Activated T-cell treated with anti-CD3 and anti-CD28 coated beads for 24 hours (primary cell): Measurements from ENCODE around the gene KCNMA1.

Source experiments
- DNase-seq: peaks from one replicate; pipeline ENCODE4 v3.0.0-alpha.2; 2020; ENCODE audit warnings: low read depth

The KCNMA1 gene

DNA sequence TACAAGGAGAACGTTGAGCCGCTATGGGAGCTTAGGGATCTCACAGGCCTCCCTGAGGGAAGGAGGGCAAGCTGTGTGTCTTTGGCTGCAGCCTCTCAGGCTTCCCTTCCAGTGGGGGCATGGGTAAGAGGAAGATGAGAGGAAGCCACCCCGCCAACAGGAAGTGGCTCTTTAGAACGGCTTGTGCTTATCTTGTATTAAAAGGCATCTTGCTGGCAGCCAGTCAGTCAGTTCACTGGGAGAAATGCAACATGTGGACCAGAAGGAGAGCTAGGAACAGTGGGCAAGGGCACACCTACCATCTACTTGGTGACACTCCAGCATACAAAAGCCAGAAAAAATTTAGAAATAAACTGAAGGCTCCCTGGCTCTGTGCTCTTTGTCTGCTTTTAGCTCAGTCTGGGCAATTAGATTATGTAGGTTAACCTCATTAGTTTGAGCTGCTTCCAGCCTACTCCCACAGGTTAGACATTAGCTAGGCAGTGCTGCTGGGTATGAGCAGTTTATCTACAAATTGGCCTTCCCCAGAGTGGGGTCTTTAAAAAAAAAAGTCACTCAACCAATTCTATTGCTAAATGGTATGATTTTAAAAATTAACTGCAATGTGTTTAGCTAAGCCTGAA lies 595.9 kb downstream of the KCNMA1 start:
- DNase-seq, result no peak

- DNase-seq, result no peak
These were observed 599.2 kb downstream of the KCNMA1 start for GRCh38 chr10:77038407-77038806.

GRCh38 chr10:77037735-77038403 lies 599.7 kb downstream of the KCNMA1 start:
- no peak for DNase-seq

DNA sequence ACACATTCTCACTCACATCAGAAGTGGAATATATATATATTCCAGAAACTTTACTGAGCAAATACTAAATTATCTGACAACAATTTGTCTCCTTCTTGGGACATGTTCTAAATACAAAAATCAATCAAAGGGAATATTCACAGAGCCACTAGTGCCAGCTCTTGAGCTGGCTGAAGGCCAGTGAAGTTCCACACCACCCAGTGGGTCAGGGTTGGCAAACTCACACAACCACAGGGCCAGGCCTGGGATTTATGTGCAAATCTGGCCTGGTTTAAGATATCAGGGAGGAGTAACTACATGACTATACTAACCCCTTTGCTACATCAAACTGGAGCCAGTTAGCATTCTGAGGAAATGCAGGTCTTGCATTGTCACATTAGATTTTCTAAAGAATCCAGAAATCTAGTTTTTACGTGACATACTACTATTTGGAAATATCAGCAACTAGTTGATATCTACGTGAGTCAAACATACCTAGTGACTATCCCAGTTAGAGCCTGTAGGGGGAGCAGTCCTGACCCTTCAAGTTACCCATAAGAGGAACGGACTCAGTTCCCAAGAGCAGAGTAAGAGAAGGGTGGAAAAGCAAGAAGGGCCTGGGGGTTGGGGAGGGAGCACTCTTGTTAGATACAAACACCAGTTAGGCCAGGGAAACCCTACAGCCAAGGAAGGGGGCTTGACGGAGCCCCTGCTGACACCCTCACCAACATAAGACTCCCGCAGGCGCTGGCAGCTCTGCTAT lies 600.4 kb downstream of the KCNMA1 start:
- DNase-seq, result no peak

GRCh38 chr10:77036276-77036675 lies 601.3 kb downstream of the KCNMA1 start:
- no peak for DNase-seq

- no peak for DNase-seq
These were observed 602.8 kb downstream of the KCNMA1 start for GRCh38 chr10:77034795-77035194.

- DNase-seq, result no peak
These were observed 603.4 kb downstream of the KCNMA1 start for GRCh38 chr10:77034240-77034639.

GRCh38 chr10:77032188-77032570 lies 605.4 kb downstream of the KCNMA1 start:
- no peak for DNase-seq

- no peak for DNase-seq
These were observed 605.9 kb downstream of the KCNMA1 start for GRCh38 chr10:77031531-77032187.

- no peak for DNase-seq
These were observed 606.6 kb downstream of the KCNMA1 start for GRCh38 chr10:77030974-77031373.

- no peak for DNase-seq
These were observed 607.6 kb downstream of the KCNMA1 start for GRCh38 chr10:77029777-77030717.

GRCh38 chr10:77028042-77028441 lies 609.6 kb downstream of the KCNMA1 start:
- no peak for DNase-seq

DNA sequence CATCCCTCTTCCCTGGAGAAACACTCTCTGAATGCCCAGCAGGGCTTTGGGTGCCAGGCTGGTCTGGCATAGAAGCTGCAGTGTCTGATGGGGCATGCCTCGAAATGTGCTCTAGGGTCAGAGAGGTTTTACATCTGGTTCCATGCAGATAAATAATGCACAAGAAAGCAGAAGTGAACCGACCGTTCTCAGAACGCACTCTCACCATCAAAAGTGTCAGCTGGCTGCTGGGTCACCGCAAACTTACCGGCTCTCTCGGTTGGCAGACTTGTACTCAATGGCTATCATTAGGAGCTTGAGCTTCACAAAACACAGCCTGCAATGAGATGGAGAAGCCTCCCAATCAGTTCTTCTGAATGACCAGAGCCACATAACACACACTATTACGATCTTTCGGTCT lies 610.0 kb downstream of the KCNMA1 start:
- DNase-seq, result no peak

- DNase-seq, result no peak
These were observed 610.5 kb downstream of the KCNMA1 start for GRCh38 chr10:77027141-77027540.

DNA sequence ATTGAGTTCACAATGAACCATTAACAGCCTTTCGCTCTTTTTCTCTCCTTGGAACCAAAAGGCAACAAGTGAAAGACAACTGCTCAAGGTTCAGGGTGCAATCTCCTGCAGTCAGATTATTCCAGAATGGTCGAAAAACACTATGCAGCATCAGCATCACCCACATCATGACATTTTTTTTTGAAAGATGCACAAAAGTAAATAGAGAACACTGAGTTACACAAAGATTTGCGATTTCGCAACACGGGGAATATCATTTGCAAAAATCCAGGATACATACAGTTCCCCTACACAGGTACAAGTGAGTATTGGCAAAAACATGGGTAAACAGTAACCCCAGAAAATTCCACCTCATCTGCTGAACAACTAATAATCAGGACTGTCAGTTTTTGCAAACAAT lies 611.5 kb downstream of the KCNMA1 start:
- DNase-seq, result no peak

DNA sequence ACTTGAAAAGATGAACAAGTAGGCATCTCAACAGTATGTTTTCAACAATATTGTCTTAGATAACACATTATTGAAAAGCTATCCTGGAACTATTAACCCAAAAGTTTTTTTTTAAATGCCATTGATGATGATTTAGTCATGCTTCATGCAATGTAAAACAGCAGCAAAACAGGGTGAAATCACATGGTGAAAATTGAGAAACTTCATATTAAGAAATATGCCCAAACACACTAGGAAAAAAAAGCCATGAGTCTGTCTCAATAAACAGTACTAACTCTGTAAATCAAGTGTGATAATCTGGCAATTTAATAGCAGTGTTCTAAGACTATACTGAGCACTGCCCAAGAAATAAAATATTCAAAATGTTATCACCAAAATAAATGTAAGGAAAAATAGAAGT lies 613.1 kb downstream of the KCNMA1 start:
- DNase-seq, result no peak

DNA sequence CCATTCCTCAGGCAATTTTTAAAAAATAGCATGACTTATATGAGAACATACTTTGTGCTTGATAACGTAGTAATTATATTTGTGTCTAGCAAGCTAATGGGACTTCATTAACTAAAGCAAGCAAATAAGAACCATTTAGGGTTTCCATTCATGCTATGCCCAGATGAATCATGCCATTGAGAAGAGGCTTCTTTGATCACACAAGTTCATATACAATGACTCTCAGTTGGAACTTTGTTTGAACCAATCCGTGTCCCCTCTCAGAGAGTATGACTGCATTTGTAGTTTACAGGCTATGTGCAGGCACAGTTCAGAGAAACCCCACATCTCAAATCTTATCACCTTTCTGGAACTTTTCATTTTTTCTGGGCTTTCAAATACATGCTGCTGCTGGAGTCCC lies 614.2 kb downstream of the KCNMA1 start:
- no peak for DNase-seq

- DNase-seq, result no peak
These were observed 614.9 kb downstream of the KCNMA1 start for GRCh38 chr10:77022671-77023070.

DNA sequence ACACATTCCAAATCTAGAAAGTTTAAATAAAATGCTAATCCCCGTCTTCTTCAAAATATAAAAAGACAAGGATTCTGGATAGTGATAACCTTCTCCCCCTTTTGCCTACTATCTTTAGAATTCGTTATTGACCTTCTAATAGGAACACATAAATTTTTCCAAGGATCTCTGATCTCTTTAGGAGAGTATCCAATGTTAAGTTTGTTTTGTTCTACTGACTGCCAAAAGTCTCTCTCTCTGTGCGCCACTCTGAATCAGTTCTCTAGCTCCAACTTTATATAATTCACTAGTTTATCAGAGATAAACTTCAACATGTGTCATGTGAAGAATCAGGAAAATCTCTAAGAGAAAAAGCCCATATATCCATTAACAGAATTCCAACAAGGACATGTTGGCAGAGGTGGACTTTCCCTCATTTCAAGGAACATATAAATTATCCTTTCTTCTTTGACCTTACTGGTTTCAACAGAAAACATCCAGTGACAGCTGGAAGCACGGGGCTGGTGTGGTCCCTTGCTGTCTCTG lies 615.6 kb downstream of the KCNMA1 start:
- DNase-seq, result no peak

GRCh38 chr10:77020426-77021040 lies 617.1 kb downstream of the KCNMA1 start:
- DNase-seq, result no peak

- DNase-seq, result no peak
These were observed 620.8 kb downstream of the KCNMA1 start for GRCh38 chr10:77016855-77017254.
